ENCODE results near the gene ACTN2.
A peak's percentile ranks its signal among the peaks of the same experiment; 100 is the strongest.

ACTN2 gene

GRCh38 chr1:236795035-236795756, 108.9 kb downstream of the ACTN2 start, which contains the start of gene MTR (continued):
- TF ChIP-seq ZNF658 (tag by site-specific recombination; IDR thresholded peaks at IDR 0.05) (no peak), ZNF391 (tag by site-specific recombination; IDR thresholded peaks at IDR 0.05; ENCODE audit: borderline replicate concordance, low read depth) (peak; percentile 61; the same call in 1 of the 2 replicates), GLI4 (tag by site-specific recombination; IDR thresholded peaks at IDR 0.05) (peak; percentile 88; the same call in 1 of the 2 replicates), ZNF660 (tag by site-specific recombination; IDR thresholded peaks at IDR 0.05) (peak; percentile 97), ZBTB20 (tag by site-specific recombination; IDR thresholded peaks at IDR 0.05) (peak; percentile 94), ZNF19 (tag by site-specific recombination; IDR thresholded peaks at IDR 0.05; ENCODE audit: low read depth) (no peak), ZNF624 (tag by site-specific recombination; IDR thresholded peaks at IDR 0.05) (no peak), ZNF529 (tag by site-specific recombination; IDR thresholded peaks at IDR 0.05; ENCODE audit: insufficient replicate concordance) (no peak), ZNF544 (tag by site-specific recombination; IDR thresholded peaks at IDR 0.05) (no peak), GLIS1 (tag by site-specific recombination; IDR thresholded peaks at IDR 0.05) (0 out of 2 replicates have a peak, but pooled peaks have one; percentile 11), ZNF610 (tag by site-specific recombination; IDR thresholded peaks at IDR 0.05; ENCODE audit: borderline replicate concordance) (no peak; the same call in 1 of the 2 replicates), ZNF514 (tag by site-specific recombination; IDR thresholded peaks at IDR 0.05) (no peak), ZNF157 (tag by site-specific recombination; IDR thresholded peaks at IDR 0.05) (no peak), ZIC2 (tag by site-specific recombination; IDR thresholded peaks at IDR 0.05) (no peak), ZNF670 (tag by site-specific recombination; IDR thresholded peaks at IDR 0.05; ENCODE audit: low read depth) (no peak), ZNF146 (tag by site-specific recombination; IDR thresholded peaks at IDR 0.05) (no peak), ZNF571 (tag by site-specific recombination; IDR thresholded peaks at IDR 0.05) (no peak), ZFP41 (tag by site-specific recombination; IDR thresholded peaks at IDR 0.05; ENCODE audit: borderline replicate concordance) (no peak), ZXDB (tag by site-specific recombination; IDR thresholded peaks at IDR 0.05) (peak; percentile 84), YY1 (tag by site-specific recombination; IDR thresholded peaks at IDR 0.05) (peak; percentile 64), FEZF1 (tag by site-specific recombination; IDR thresholded peaks at IDR 0.05) (0 out of 2 replicates have a peak, but pooled peaks have one; percentile 62), KLF16 (tag by site-specific recombination; IDR thresholded peaks at IDR 0.05) (peak; percentile 96), ZNF501 (tag by site-specific recombination; IDR thresholded peaks at IDR 0.05) (peak; percentile 93), ZBTB44 (tag by site-specific recombination; IDR thresholded peaks at IDR 0.05) (peak; percentile 54; the same call in 1 of the 2 replicates), ZEB2 (tag by site-specific recombination; IDR thresholded peaks at IDR 0.05) (peak; percentile 85; the same call in 1 of the 2 replicates), ZNF24 (tag by site-specific recombination; IDR thresholded peaks at IDR 0.05) (peak; percentile 10; the same call in 1 of the 2 replicates), ZNF585B (tag by site-specific recombination; IDR thresholded peaks at IDR 0.05) (0 out of 2 replicates have a peak, but pooled peaks have one; percentile 6), ZNF221 (tag by site-specific recombination; IDR thresholded peaks at IDR 0.05; ENCODE audit: borderline replicate concordance) (no peak), ZNF48 (tag by site-specific recombination; IDR thresholded peaks at IDR 0.05) (no peak), ZNF133 (tag by site-specific recombination; IDR thresholded peaks at IDR 0.05) (peak; percentile 61; the same call in 1 of the 2 replicates), WT1 (tag by site-specific recombination; IDR thresholded peaks at IDR 0.05) (peak; percentile 40), KLF1 (tag by site-specific recombination; IDR thresholded peaks at IDR 0.05) (peak; percentile 73), ZNF558 (tag by site-specific recombination; IDR thresholded peaks at IDR 0.05) (no peak; the same call in 1 of the 2 replicates)
- TF ChIP-seq, protein P1, sequence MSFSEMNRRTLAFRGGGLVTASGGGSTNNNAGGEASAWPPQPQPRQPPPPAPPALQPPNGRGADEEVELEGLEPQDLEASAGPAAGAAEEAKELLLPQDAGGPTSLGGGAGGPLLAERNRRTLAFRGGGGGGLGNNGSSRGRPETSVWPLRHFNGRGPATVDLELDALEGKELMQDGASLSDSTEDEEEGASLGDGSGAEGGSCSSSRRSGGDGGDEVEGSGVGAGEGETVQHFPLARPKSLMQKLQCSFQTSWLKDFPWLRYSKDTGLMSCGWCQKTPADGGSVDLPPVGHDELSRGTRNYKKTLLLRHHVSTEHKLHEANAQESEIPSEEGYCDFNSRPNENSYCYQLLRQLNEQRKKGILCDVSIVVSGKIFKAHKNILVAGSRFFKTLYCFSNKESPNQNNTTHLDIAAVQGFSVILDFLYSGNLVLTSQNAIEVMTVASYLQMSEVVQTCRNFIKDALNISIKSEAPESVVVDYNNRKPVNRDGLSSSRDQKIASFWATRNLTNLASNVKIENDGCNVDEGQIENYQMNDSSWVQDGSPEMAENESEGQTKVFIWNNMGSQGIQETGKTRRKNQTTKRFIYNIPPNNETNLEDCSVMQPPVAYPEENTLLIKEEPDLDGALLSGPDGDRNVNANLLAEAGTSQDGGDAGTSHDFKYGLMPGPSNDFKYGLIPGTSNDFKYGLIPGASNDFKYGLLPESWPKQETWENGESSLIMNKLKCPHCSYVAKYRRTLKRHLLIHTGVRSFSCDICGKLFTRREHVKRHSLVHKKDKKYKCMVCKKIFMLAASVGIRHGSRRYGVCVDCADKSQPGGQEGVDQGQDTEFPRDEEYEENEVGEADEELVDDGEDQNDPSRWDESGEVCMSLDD (tag by site-specific recombination; IDR thresholded peaks at IDR 0.05) = peak; percentile 92
- TF ChIP-seq, protein P2, sequence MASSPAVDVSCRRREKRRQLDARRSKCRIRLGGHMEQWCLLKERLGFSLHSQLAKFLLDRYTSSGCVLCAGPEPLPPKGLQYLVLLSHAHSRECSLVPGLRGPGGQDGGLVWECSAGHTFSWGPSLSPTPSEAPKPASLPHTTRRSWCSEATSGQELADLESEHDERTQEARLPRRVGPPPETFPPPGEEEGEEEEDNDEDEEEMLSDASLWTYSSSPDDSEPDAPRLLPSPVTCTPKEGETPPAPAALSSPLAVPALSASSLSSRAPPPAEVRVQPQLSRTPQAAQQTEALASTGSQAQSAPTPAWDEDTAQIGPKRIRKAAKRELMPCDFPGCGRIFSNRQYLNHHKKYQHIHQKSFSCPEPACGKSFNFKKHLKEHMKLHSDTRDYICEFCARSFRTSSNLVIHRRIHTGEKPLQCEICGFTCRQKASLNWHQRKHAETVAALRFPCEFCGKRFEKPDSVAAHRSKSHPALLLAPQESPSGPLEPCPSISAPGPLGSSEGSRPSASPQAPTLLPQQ (tag by site-specific recombination; IDR thresholded peaks at IDR 0.05) = peak; percentile 75
- TF ChIP-seq, protein P3, sequence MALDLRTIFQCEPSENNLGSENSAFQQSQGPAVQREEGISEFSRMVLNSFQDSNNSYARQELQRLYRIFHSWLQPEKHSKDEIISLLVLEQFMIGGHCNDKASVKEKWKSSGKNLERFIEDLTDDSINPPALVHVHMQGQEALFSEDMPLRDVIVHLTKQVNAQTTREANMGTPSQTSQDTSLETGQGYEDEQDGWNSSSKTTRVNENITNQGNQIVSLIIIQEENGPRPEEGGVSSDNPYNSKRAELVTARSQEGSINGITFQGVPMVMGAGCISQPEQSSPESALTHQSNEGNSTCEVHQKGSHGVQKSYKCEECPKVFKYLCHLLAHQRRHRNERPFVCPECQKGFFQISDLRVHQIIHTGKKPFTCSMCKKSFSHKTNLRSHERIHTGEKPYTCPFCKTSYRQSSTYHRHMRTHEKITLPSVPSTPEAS (tag by site-specific recombination; IDR thresholded peaks at IDR 0.05) = peak; percentile 21; the same call in 1 of the 2 replicates
